Stimulated activated CD8-positive, alpha-beta memory T cell treated with anti-CD3 and anti-CD28 coated beads, Interleukin-2, amount 100 ng/mL, for 48 hours (primary cell): Measurements from ENCODE around the gene CCDC80.

Experiments used
- DNase-seq, 2 donors: peaks; one replicate each; pipeline ENCODE4 v3.0.0-alpha.2; 2020; ENCODE audit warnings: low read depth in 2 of 2

The CCDC80 gene

GRCh38 chr3:112633191-112633590 is 7.8 kb downstream of the CCDC80 start:
- no peak for DNase-seq

- no peak for DNase-seq
Observed at GRCh38 chr3:112632596-112632995, 8.3 kb downstream of the CCDC80 start.

- DNase-seq = no peak
Observed at GRCh38 chr3:112631257-112631656, 9.7 kb downstream of the CCDC80 start.

- no peak for DNase-seq
Observed at GRCh38 chr3:112629425-112629824, 11.5 kb downstream of the CCDC80 start.

- no peak for DNase-seq
Observed at GRCh38 chr3:112627919-112628466, 12.9 kb downstream of the CCDC80 start.

GRCh38 chr3:112627419-112627818 is 13.5 kb downstream of the CCDC80 start:
- no peak for DNase-seq

GRCh38 chr3:112623717-112624116 is 17.2 kb downstream of the CCDC80 start:
- DNase-seq = no peak

- DNase-seq = no peak
Observed at GRCh38 chr3:112623213-112623612, 17.7 kb downstream of the CCDC80 start.

- DNase-seq = no peak
Observed at GRCh38 chr3:112619295-112619694, 21.6 kb downstream of the CCDC80 start.

- no peak for DNase-seq
Observed at GRCh38 chr3:112617285-112617684, 23.7 kb downstream of the CCDC80 start.

- DNase-seq = no peak
Observed at GRCh38 chr3:112615989-112616731, 24.8 kb downstream of the CCDC80 start.

GRCh38 chr3:112611752-112612515 is 29.0 kb downstream of the CCDC80 start:
- DNase-seq = no peak

- no peak for DNase-seq
Observed at GRCh38 chr3:112610121-112610520, 30.8 kb downstream of the CCDC80 start.

GRCh38 chr3:112607863-112608262 is 33.1 kb downstream of the CCDC80 start:
- no peak for DNase-seq

- DNase-seq = no peak
Observed at GRCh38 chr3:112606098-112606497, 34.8 kb downstream of the CCDC80 start.

GRCh38 chr3:112605285-112605684 is 35.7 kb downstream of the CCDC80 start:
- DNase-seq = no peak

- DNase-seq = no peak
Observed at GRCh38 chr3:112604536-112604935, 36.4 kb downstream of the CCDC80 start.

- DNase-seq = no peak
Observed at GRCh38 chr3:112602217-112602838, 38.6 kb downstream of the CCDC80 start.

- DNase-seq = no peak
Observed at GRCh38 chr3:112598731-112599130, 42.2 kb downstream of the CCDC80 start.

GRCh38 chr3:112597945-112598344 is 43.0 kb downstream of the CCDC80 start:
- no peak for DNase-seq

- DNase-seq = no peak
Observed at GRCh38 chr3:112594856-112595255, 46.1 kb downstream of the CCDC80 start.

- no peak for DNase-seq
Observed at GRCh38 chr3:112593258-112593657, 47.7 kb downstream of the CCDC80 start.
